Measurements from ENCODE around the gene TUBA1B. TPM values are rescaled to one million over a fixed set of nuclear protein-coding genes. Genes with fewer than 3 reads are reported as not detected.
"Not testable (repeated sequence)": the region's sequence is repeated elsewhere in the genome, so short reads cannot be mapped to it uniquely, and the experiment has no call there.

TUBA1B gene
- 1,333 TPM for total RNA-seq

GRCh38 chr12:49131051-49131893 is at the start of gene TUBA1B:
TSS of gene TUBA1B (minus strand) at chr12:49131395. CDS start at chr12:49131300, 95 bp downstream.
- Histone ChIP-seq H3K4me1 (peaks cover 14 to 23% of the 10 kb centered on the region in 2 donors), H3K27me3 (no peaks in the 10 kb centered on the region), H3K4me3 (peak within 1 kb of the TSS; percentile 92), H3K9me3 (no peaks in the 10 kb centered on the region), H3K27ac (peak within 1 kb of the TSS; percentile 100), H3K36me3 (peaks cover 22 to 28% of the 10 kb centered on the region in 2 donors)
- intact Hi-C loops (cut with DNase I), result loop anchor here (1.0 to 5.0 kb wide), 4 partner anchors 42 to 611 kb away; partner anchors contain the start of genes RHEBL1, TMBIM6 and TUBA1A
- peak; percentile 69 to 95 for DNase-seq (ENCODE audit: low spot score in 2 of 2)
- TF ChIP-seq CTCF (IDR thresholded peaks at IDR 0.05), result no peak

DNA sequence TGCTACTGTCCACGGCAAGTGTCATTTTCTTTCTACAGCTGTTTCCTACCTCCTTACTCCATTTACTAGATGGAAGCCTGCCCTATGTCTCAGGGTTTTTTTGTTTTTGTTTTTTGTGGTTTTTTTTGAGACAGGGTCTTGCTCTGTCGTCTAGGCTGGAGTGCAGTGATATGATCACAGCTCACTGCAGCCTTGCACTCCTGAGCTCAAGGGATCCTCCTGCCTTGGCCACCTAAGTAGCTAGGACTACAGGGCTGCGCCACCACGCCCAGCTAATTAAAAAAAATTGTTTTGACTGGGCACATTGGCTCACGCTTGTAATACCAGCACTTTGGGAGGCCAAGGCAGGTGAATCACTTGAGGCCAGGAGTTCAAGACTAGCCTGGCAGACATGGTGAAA is 43.0 kb upstream of the TUBA1B start:
- H3K4me3 ChIP-seq, result no peak overlapping the region
- H3K27ac ChIP-seq, result no peak overlapping the region
- DNase-seq (ENCODE audit: low spot score in 2 of 2), result no peak
- intact Hi-C loops (cut with DNase I), result no loop called here
- TF ChIP-seq CTCF (IDR thresholded peaks at IDR 0.05), result no peak
- no peaks in the 10 kb centered on the region for H3K27me3 ChIP-seq
- no peaks in the 10 kb centered on the region for H3K36me3 ChIP-seq
- no peaks in the 10 kb centered on the region for H3K4me1 ChIP-seq
- no peaks in the 10 kb centered on the region for H3K9me3 ChIP-seq

DNA sequence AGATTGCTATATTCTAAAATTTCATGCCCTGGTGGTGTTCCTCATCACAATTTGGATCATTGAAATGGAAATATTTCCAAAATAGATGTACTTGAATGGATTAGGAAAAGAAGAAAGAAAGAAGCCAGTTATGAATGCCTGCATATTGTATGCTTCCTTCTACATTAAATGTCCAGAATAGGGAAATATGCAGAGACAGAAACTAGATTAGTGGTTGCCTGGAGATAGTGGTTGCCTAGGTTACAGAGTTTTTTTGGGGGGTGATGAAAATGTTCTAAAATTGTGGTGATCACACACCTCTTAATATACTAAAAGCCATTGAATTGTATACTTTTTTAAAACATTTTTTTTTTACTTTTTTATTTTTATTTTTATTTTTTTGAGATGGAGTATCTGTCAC is 39.7 kb upstream of the TUBA1B start:
- Histone ChIP-seq H3K9me3 (no peaks in the 10 kb centered on the region), H3K27ac (no peak overlapping the region), H3K4me3 (no peak overlapping the region), H3K36me3 (no peaks in the 10 kb centered on the region), H3K4me1 (no peaks in the 10 kb centered on the region), H3K27me3 (no peaks in the 10 kb centered on the region)
- no peak for DNase-seq (ENCODE audit: low spot score in 2 of 2)
- intact Hi-C loops (cut with DNase I), result no loop called here
- no peak for TF ChIP-seq CTCF (IDR thresholded peaks at IDR 0.05)

DNA sequence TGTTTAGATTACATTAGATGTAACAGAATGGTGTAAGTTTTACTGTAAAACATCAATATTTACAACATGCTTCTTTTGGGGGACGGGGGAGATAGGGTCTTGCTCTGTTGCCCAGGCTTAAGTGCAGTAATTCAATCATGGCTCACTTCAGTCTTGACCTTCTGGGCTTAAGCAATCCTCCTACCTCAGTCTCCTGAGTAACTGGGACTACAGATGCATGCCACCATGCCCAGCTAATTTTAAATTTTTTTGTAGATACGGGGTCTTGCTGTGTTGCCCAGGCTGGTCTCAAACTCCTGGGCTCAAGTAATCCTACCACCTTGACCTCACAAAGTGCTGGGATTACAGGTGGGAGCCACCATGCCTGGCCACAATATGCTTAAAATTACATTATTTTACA is 33.9 kb upstream of the TUBA1B start:
- no peaks in the 10 kb centered on the region for H3K4me1 ChIP-seq
- H3K27me3 ChIP-seq, result no peaks in the 10 kb centered on the region
- no peak for DNase-seq (ENCODE audit: low spot score in 2 of 2)
- H3K36me3 ChIP-seq, result no peaks in the 10 kb centered on the region
- no peak for TF ChIP-seq CTCF (IDR thresholded peaks at IDR 0.05)
- no peak overlapping the region for H3K27ac ChIP-seq
- intact Hi-C loops (cut with DNase I), result no loop called here
- no peak overlapping the region for H3K4me3 ChIP-seq
- H3K9me3 ChIP-seq, result no peaks in the 10 kb centered on the region

GRCh38 chr12:49161901-49162300 is 30.7 kb upstream of the TUBA1B start:
- intact Hi-C loops (cut with DNase I); H3K4me1 ChIP-seq; H3K4me3 ChIP-seq; H3K36me3 ChIP-seq; H3K27me3 ChIP-seq; H3K9me3 ChIP-seq; H3K27ac ChIP-seq; DNase-seq (ENCODE audit: low spot score in 2 of 2): not testable (repeated sequence)

- DNase-seq (ENCODE audit: low spot score in 2 of 2), result no peak
- no peak for TF ChIP-seq CTCF (IDR thresholded peaks at IDR 0.05)
- H3K36me3 ChIP-seq, result no peaks in the 10 kb centered on the region
- intact Hi-C loops (cut with DNase I), result no loop called here
- H3K9me3 ChIP-seq, result no peaks in the 10 kb centered on the region
- no peak overlapping the region for H3K4me3 ChIP-seq
- H3K27ac ChIP-seq, result no peak overlapping the region
- H3K27me3 ChIP-seq, result no peaks in the 10 kb centered on the region
- no peaks in the 10 kb centered on the region for H3K4me1 ChIP-seq
Observed at GRCh38 chr12:49161092-49161795, 30.0 kb upstream of the TUBA1B start.
